CD4-positive, alpha-beta T cell treated with Interleukin-2 at 100 ng/mL for 4 hours (primary cell): ENCODE results near the gene PTPRT.

Experiments
- DNase-seq: peaks from one replicate; pipeline ENCODE4 v3.0.0-alpha.2; 2020; ENCODE audit warnings: low spot score

Gene PTPRT

GRCh38 chr20:42043921-42044320 lies 1145.8 kb downstream of the PTPRT start:
- no peak for DNase-seq

GRCh38 chr20:42041000-42041565 lies 1148.6 kb downstream of the PTPRT start:
- no peak for DNase-seq

DNA sequence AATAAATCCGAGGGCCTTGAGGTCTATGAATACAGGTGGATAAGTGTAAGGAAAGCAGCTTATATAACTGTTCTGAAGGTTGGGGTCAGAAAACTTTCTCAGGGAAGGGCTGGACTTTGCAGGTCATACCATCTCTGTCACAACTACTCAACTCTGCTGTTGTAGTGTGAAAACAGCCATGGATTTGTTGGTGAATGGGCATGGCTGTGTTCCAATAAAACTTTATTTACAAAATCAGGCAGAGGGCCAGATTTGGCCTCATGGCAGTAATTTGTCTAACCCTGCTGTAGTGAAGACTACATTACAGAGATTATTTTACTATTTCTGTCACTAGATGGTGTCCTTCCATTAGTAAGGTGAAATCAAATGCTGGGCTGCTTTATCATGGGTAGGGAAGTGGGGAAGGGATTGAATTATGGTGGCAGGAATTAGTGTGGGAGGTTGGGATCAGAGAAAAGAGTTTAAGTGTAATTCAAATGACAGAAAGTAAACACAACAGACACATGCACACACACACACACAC lies 1161.9 kb downstream of the PTPRT start:
- no peak for DNase-seq

DNA sequence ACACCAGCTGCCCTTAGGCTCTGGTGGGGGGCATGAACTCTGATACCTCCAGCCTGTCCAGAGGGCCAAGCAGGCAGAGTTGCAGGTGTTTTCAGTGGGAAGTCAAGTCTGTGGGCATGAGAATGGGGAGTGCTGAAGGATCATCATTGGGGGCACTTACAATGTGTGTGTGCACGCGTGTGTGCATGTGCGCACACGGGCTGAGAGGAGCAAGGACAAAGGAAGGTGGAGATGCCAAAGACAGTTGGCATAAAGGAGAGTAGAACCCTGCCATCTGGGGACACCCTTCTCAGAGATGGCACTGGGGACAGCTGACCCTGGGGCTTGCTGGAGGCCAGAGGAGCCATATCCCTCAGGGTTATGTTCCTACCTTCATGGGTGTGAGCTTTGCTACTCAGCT lies 1163.1 kb downstream of the PTPRT start:
- no peak for DNase-seq

DNA sequence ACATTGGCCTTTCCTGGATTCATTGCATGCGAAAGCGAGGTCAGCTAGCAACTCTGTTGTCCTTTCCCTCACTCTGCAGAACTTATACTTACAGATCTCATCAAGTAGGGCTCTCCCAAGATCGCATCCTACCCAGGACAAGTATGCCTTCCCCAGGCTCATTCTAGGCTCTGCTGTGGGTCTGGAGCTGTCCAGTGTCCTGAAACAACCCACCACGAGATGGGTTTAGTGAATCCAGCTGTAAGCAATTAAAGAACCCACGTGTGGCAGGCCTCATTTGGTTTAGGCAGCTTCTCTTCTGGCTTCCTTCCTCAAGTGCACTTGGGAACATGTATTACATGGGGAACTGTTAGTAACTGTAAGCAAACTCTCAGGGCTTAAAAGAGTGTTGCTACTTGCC lies 1165.1 kb downstream of the PTPRT start:
- DNase-seq = no peak
